ENCODE measurements around the gene PADI1. TPM values are rescaled to one million over a fixed set of nuclear protein-coding genes. Genes with fewer than 3 reads are reported as not detected.
"Not testable (repeated sequence)": the region's sequence is repeated elsewhere in the genome, so short reads cannot be mapped to it uniquely, and the experiment has no call there.

PADI1 gene
- total RNA-seq, 2 donors from 2014 or later, result not detected

DNA sequence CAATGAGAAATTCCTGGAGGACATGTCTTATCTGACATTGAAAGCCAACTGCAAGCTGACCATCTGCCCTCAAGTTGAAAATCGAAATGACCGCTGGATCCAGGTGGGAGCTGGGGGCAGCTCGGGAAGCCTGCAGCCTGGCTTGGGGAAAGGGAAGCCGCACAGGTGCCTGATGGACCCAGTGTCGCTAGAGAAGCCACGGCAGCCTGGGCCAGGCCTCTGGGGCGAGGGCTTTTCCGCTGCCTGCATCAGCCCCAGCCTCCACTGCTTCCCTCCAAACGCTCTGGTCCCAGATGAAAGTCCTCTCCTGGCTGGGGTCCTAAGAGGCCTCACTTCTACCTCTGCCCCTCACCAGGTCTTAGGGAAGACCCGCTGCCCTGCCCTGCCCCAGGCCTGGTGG, 25.2 kb downstream of the PADI1 start:
- no peaks in the 10 kb centered on the region for H3K36me3 Mint-ChIP-seq (ENCODE audit: low read depth)
- no peaks in the 10 kb centered on the region for H3K4me1 Mint-ChIP-seq
- H3K4me3 Mint-ChIP-seq, result no peak overlapping the region
- ATAC-seq (replicated peaks), result no peak
- H3K27ac Mint-ChIP-seq, result no peak overlapping the region
- H3K9me3 Mint-ChIP-seq, result no peaks in the 10 kb centered on the region
- H3K27me3 Mint-ChIP-seq, result peaks cover 4% of the 10 kb centered on the region

DNA sequence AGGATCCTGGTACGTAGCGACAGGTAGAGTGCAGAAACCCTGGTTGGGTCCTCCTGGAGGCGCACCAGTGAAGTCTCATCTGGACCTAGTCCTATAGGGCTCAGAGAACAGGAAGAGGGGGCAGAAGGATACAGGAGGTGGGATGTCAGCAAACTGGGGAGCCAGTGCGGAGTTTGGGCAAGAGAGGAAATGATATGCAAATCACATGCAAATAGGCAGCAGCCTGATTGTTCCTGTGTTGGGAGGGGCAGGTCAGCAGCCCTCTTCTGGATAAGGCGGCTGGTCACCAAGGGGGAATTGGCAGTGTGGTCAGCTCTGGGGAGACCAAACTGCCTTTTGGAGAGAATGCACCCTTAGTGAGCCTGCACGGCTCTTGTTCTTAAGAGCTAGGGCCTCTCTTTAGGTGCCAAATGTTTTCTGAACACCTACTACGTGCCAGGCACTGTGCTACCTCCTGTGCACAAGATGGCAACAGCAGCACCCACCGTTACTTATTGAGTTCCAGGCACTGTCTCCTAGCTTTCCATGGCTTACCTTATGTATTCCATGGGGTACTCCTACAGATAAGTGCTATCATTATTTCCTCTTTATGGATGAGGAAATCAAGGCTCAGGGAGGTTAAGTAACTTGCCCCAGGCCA, 25.9 kb downstream of the PADI1 start:
- Mint-ChIP-seq H3K4me1 (no peaks in the 10 kb centered on the region), H3K27ac (no peak overlapping the region), H3K36me3 (ENCODE audit: low read depth) (no peaks in the 10 kb centered on the region), H3K4me3 (no peak overlapping the region), H3K9me3 (no peaks in the 10 kb centered on the region), H3K27me3 (peaks cover 4% of the 10 kb centered on the region)
- no peak for ATAC-seq (replicated peaks)

- Mint-ChIP-seq H3K9me3 (no peaks in the 10 kb centered on the region), H3K27me3 (peaks cover 4% of the 10 kb centered on the region), H3K4me1 (no peaks in the 10 kb centered on the region), H3K4me3 (no peak overlapping the region), H3K36me3 (ENCODE audit: low read depth) (no peaks in the 10 kb centered on the region), H3K27ac (no peak overlapping the region)
- no peak for ATAC-seq (replicated peaks)
These were observed 28.1 kb downstream of the PADI1 start for GRCh38 chr1:17232759-17233661.

DNA sequence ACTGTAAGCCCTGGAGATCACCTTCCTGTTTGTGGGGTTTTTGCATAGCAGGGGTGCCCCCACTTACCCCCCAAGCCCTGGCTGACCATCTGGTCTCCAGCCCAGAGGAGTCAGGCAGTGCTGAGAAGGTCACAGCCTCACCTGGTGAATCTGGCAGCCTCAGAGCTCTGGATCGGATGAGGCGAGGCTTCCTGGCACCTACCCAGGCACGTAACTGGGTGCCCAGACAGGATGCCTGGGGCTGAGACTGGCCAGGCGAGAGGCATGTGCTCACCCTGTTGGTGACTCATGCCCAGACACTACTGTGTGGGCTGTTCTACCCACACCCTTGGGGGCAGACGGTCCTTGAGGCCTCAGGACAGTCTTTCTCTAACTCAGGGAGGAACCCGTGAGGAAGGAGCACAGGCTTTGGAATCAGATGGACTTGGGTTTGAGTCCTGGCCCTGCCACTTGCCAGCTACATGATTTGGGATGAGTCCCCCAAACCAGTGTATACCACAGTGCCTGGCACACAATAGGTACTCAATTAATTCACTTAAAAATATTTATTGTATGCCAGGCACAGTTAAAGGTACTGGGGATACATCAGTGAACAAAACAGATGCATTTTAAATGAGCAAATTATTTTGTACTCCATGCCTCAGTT, 28.9 kb downstream of the PADI1 start:
- Mint-ChIP-seq H3K27ac (no peak overlapping the region), H3K27me3 (peaks cover 4% of the 10 kb centered on the region), H3K9me3 (no peaks in the 10 kb centered on the region), H3K36me3 (ENCODE audit: low read depth) (no peaks in the 10 kb centered on the region), H3K4me3 (no peak overlapping the region), H3K4me1 (no peaks in the 10 kb centered on the region)
- peak; percentile 37 for ATAC-seq (replicated peaks)

DNA sequence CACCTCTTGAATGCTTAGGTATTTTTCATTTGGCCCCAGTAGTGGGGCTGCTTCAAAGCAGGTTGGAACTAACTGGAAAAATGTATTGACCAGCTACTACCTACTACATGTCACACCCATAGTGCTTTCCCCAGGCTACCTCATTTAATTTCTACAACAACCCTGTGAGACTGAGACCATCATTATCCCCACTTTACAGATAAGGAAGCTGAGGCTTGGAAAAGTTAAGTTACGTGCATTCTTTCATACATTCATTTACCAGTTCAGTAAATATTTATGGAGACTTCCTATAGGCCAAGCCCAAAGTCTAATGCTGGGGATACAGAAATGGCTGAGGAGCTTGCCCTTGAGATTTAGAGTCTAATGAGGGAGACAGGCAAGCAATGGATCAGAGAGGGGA, 29.5 kb downstream of the PADI1 start:
- no peaks in the 10 kb centered on the region for H3K36me3 Mint-ChIP-seq (ENCODE audit: low read depth)
- no peak overlapping the region for H3K27ac Mint-ChIP-seq
- peaks cover 4% of the 10 kb centered on the region for H3K27me3 Mint-ChIP-seq
- no peak for ATAC-seq (replicated peaks)
- H3K9me3 Mint-ChIP-seq, result no peaks in the 10 kb centered on the region
- H3K4me3 Mint-ChIP-seq, result no peak overlapping the region
- no peaks in the 10 kb centered on the region for H3K4me1 Mint-ChIP-seq

DNA sequence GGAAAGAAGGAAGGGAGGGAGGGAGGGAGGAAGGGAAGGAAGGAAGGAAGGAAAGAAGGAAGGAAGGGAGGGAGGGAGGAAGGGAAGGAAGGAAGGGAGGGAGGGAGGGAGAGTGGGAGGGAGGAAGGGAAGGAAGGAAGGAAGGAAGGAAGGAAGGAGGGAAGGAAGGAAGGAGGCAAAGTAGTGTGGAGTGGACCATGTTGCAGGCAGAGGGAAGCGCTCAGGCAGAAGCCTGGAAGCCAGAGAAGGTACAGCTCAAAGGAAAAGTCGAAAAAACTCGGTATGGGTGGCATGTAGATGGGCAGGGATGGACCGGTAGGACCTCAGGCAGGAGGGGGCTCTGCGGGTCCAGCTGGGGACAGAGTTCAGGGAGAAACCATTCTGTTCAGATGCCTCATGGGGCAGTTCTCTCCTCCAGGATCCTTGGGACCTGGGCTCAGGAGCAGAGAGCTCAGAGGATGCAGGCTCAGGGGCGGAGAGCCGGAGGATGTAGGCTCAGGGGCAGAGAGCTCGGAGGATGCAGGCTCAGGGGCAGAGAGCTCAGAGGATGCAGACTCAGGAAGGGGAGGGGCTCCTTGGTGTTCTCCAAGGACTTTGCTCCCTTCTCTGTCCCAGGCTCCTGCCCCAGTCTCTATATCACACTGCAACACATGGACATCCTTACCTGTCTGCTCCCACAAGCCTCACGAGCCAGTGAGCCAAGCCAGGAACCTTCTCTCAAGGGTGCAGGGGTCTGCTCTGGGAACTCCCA, 30.4 kb downstream of the PADI1 start:
- H3K27me3 Mint-ChIP-seq, result peaks cover 4% of the 10 kb centered on the region
- no peaks in the 10 kb centered on the region for H3K9me3 Mint-ChIP-seq
- no peaks in the 10 kb centered on the region for H3K36me3 Mint-ChIP-seq (ENCODE audit: low read depth)
- no peak for ATAC-seq (replicated peaks)
- no peaks in the 10 kb centered on the region for H3K4me1 Mint-ChIP-seq
- H3K4me3 Mint-ChIP-seq, result no peak overlapping the region
- no peak overlapping the region for H3K27ac Mint-ChIP-seq

GRCh38 chr1:17236779-17237560, 32.0 kb downstream of the PADI1 start:
- Mint-ChIP-seq H3K27ac (no peak overlapping the region), H3K4me1 (no peaks in the 10 kb centered on the region), H3K27me3 (peaks cover 4% of the 10 kb centered on the region), H3K36me3 (ENCODE audit: low read depth) (no peaks in the 10 kb centered on the region), H3K4me3 (no peak overlapping the region), H3K9me3 (no peaks in the 10 kb centered on the region)
- ATAC-seq (replicated peaks), result peak; percentile 91

GRCh38 chr1:17237561-17237903, 32.6 kb downstream of the PADI1 start:
- H3K36me3 Mint-ChIP-seq (ENCODE audit: low read depth), result no peaks in the 10 kb centered on the region
- no peak for ATAC-seq (replicated peaks)
- no peaks in the 10 kb centered on the region for H3K4me1 Mint-ChIP-seq
- H3K4me3 Mint-ChIP-seq, result no peak overlapping the region
- H3K9me3 Mint-ChIP-seq, result no peaks in the 10 kb centered on the region
- H3K27ac Mint-ChIP-seq, result no peak overlapping the region
- peaks cover under 1% of the 10 kb centered on the region for H3K27me3 Mint-ChIP-seq

- Mint-ChIP-seq H3K9me3 (no peaks in the 10 kb centered on the region), H3K27ac (no peak overlapping the region), H3K36me3 (ENCODE audit: low read depth) (no peaks in the 10 kb centered on the region), H3K27me3 (no peaks in the 10 kb centered on the region), H3K4me3 (no peak overlapping the region), H3K4me1 (no peaks in the 10 kb centered on the region)
- ATAC-seq (replicated peaks), result no peak
These were observed 34.5 kb downstream of the PADI1 start for GRCh38 chr1:17239420-17239819.

GRCh38 chr1:17241011-17241779, 36.3 kb downstream of the PADI1 start:
- H3K4me1 Mint-ChIP-seq; ATAC-seq (replicated peaks); H3K27me3 Mint-ChIP-seq; H3K4me3 Mint-ChIP-seq; H3K27ac Mint-ChIP-seq; H3K36me3 Mint-ChIP-seq (ENCODE audit: low read depth); H3K9me3 Mint-ChIP-seq: not testable (repeated sequence)

GRCh38 chr1:17241780-17242074, 36.8 kb downstream of the PADI1 start:
- H3K4me3 Mint-ChIP-seq; ATAC-seq (replicated peaks); H3K9me3 Mint-ChIP-seq; H3K27me3 Mint-ChIP-seq; H3K4me1 Mint-ChIP-seq; H3K27ac Mint-ChIP-seq; H3K36me3 Mint-ChIP-seq (ENCODE audit: low read depth): not testable (repeated sequence)

DNA sequence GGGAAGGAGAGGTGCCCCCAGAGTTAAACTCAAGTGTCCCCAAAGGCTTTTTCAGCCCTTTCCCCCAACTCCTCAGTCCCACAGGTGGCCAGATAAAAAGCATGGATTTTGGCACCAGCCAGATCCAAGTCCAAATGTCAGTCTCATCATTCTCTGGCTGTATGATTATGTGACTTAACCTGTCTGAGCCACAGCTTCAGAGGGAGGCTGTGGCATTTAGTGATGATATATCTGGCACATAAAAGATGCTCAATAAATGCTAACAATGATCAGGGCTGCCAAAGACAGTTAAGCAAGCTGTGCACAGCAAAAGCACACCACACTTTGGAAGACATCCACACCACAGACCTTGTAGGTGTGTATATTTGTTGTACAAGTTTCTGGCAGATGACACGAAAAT, 38.3 kb downstream of the PADI1 start:
- Mint-ChIP-seq H3K27me3 (peaks cover 10% of the 10 kb centered on the region), H3K4me1 (no peaks in the 10 kb centered on the region), H3K36me3 (ENCODE audit: low read depth) (no peaks in the 10 kb centered on the region), H3K27ac (no peak overlapping the region), H3K9me3 (no peaks in the 10 kb centered on the region), H3K4me3 (no peak overlapping the region)
- no peak for ATAC-seq (replicated peaks)

- no peak overlapping the region for H3K27ac Mint-ChIP-seq
- no peaks in the 10 kb centered on the region for H3K9me3 Mint-ChIP-seq
- no peaks in the 10 kb centered on the region for H3K4me1 Mint-ChIP-seq
- no peak overlapping the region for H3K4me3 Mint-ChIP-seq
- H3K27me3 Mint-ChIP-seq, result peaks cover 10% of the 10 kb centered on the region
- no peak for ATAC-seq (replicated peaks)
- H3K36me3 Mint-ChIP-seq (ENCODE audit: low read depth), result no peaks in the 10 kb centered on the region
These were observed 40.2 kb downstream of the PADI1 start for GRCh38 chr1:17244821-17245740.

All from activated T-helper 17 cell treated with anti-CD3 and anti-CD28 coated beads, Interleukin-2, amount 50 U/mL, for 72 hours (primary cell).